ENCODE results near the gene C16orf54. TPM values are rescaled to one million over a fixed set of nuclear protein-coding genes. Genes with fewer than 3 reads are reported as not detected.
"Not testable (repeated sequence)": the region's sequence is repeated elsewhere in the genome, so short reads cannot be mapped to it uniquely, and the experiment has no call there.

Gene C16orf54
- total RNA-seq, 1 experiment from 2014 or later = 0.15 TPM

DNA sequence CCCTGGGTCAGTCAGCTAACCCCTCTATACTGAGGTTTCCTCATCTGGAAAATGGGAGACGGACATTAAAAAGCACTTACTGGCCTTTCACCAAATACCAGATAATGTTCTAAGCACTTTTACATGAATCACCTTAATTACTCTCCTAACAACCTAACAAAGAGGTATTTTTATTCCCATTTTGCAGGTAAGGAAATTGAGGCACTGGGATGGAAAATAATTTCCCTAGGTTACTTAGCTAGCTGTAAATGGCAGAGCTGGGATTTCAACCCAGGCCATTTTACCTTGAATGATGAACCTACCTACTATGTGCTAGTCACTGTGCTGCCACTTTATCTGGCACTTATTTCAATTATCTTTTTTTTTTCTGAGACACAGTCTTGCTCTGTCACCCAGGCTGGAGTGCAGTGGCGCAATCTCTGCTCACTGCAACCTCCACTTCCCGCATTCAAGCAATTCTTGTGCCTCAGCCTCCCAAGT is 48.5 kb upstream of the C16orf54 start:
- Histone ChIP-seq H3K9me3 (ENCODE audit: control insufficient read depth in 1 of 2, insufficient read depth in 1 of 2, low read depth in 1 of 2, low read length in 2 of 2) (no peaks in the 10 kb centered on the region), H3K9me2 (ENCODE audit: insufficient read depth) (no peaks in the 10 kb centered on the region), H3K27me3 (ENCODE audit: insufficient read depth, low read length) (no peaks in the 10 kb centered on the region), H3K27ac (ENCODE audit: low read depth, low read length) (no peak overlapping the region), H3K36me3 (ENCODE audit: control insufficient read depth in 1 of 2, insufficient read depth in 2 of 2, low read length in 2 of 2) (peaks cover 25 to 37% of the 10 kb centered on the region in 2 experiments), H3K4me3 (replicated peaks in 1 of 2; ENCODE audit: low read depth in 1 of 2, low read length in 2 of 2) (no peak overlapping the region), H4K20me1 (ENCODE audit: insufficient read depth) (peaks cover 3% of the 10 kb centered on the region; the same call in 1 of the 2 replicates), H3K4me1 (ENCODE audit: control insufficient read depth in 1 of 2, insufficient read depth in 2 of 2, low read length in 2 of 2) (peaks cover 13 to 19% of the 10 kb centered on the region in 2 experiments), H3K9ac (ENCODE audit: low read length) (no peak overlapping the region), H3K79me2 (ENCODE audit: insufficient read depth, low read length) (peaks cover 76% of the 10 kb centered on the region), H3K4me2 (ENCODE audit: low read length) (no peak overlapping the region), H2AFZ (ENCODE audit: low read depth, low read length, poor library complexity, severe bottlenecking) (no peak overlapping the region)
- no TSS peak for BruUV-seq (replicated peaks)
- intact Hi-C loops (cut with micrococcal nuclease) = no loop called here
- TF ChIP-seq YY1 (IDR thresholded peaks at IDR 0.05; ENCODE audit: extremely low read depth, insufficient replicate concordance, low read depth, low read length) (no peak), CEBPB (IDR thresholded peaks at IDR 0.05; ENCODE audit: low read depth) (no peak), RAD21 (IDR thresholded peaks at IDR 0.05; ENCODE audit: low read depth) (no peak), SRF (IDR thresholded peaks at IDR 0.05; ENCODE audit: low read depth) (no peak), EZH2 (IDR thresholded peaks at IDR 0.05) (no peak), CBX3 (IDR thresholded peaks at IDR 0.05; ENCODE audit: low read depth) (no peak), ELF1 (IDR thresholded peaks at IDR 0.05; ENCODE audit: borderline replicate concordance, low read depth) (no peak), ZNF274 (IDR thresholded peaks at IDR 0.05; ENCODE audit: low read depth, low read length) (no peak), EGR1 (IDR thresholded peaks at IDR 0.05; ENCODE audit: low read depth) (no peak), EZH2phosphoT487 (IDR thresholded peaks at IDR 0.05; ENCODE audit: borderline replicate concordance) (no peak), POLR2AphosphoS5 (IDR thresholded peaks at IDR 0.05; ENCODE audit: low read depth, low read length) (no peak), TCF7L2 (IDR thresholded peaks at IDR 0.05; ENCODE audit: borderline replicate concordance, extremely low read depth, insufficient read depth, insufficient read length) (no peak)
- TF ChIP-seq, protein P1, sequence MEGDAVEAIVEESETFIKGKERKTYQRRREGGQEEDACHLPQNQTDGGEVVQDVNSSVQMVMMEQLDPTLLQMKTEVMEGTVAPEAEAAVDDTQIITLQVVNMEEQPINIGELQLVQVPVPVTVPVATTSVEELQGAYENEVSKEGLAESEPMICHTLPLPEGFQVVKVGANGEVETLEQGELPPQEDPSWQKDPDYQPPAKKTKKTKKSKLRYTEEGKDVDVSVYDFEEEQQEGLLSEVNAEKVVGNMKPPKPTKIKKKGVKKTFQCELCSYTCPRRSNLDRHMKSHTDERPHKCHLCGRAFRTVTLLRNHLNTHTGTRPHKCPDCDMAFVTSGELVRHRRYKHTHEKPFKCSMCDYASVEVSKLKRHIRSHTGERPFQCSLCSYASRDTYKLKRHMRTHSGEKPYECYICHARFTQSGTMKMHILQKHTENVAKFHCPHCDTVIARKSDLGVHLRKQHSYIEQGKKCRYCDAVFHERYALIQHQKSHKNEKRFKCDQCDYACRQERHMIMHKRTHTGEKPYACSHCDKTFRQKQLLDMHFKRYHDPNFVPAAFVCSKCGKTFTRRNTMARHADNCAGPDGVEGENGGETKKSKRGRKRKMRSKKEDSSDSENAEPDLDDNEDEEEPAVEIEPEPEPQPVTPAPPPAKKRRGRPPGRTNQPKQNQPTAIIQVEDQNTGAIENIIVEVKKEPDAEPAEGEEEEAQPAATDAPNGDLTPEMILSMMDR (IDR thresholded peaks at IDR 0.05 in 2 of 3, conservative IDR thresholded peaks at IDR 0.05 in 1 of 3; ENCODE audit: borderline replicate concordance in 1 of 3, insufficient read depth in 1 of 3, low read depth in 2 of 3, low read length in 2 of 3) = no peak
- TF ChIP-seq, protein P2, sequence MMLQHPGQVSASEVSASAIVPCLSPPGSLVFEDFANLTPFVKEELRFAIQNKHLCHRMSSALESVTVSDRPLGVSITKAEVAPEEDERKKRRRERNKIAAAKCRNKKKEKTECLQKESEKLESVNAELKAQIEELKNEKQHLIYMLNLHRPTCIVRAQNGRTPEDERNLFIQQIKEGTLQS (IDR thresholded peaks at IDR 0.05) = no peak
- RAD21 ChIA-PET (ENCODE audit: low non-redundant PET in 1 of 2, low total read pairs in 2 of 2, uncharacterized antibody in 2 of 2, unreplicated experiment in 2 of 2) = no interaction called here
- DNase-seq (ENCODE audit: low read depth, low spot score) (no peak), ATAC-seq (no peak)
- CTCF ChIA-PET = interaction anchor here (1.0 to 1.4 kb wide), 2 partner anchors 22 to 54 kb away, joined by 3 read pairs; partner anchors contain the start of gene PAGR1
- POLR2A ChIA-PET = no interaction called here

DNA sequence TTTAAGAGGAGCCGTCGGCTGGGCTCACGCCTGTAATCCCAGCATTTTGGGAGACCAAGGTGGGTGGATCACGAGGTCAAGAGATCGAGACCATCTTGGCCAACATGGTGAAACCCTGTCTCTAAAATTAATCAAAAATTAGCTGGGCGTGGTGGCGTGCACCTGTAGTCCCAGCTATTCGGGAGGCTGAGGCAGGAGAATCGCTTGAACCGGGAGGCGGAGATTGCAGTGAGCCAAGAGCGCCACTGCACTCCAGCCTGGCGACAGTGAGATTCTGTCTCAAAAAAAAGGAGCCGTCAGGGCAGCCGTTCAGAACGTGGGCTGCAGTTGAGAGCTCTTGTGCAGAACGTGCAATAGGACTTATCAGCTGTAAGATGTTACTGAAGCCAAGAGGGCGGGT is 47.4 kb upstream of the C16orf54 start:
- Histone ChIP-seq H3K36me3 (ENCODE audit: control insufficient read depth in 1 of 2, insufficient read depth in 2 of 2, low read length in 2 of 2) (peaks cover 15 to 26% of the 10 kb centered on the region in 2 experiments), H3K4me1 (ENCODE audit: control insufficient read depth in 1 of 2, insufficient read depth in 2 of 2, low read length in 2 of 2) (peaks cover 13 to 21% of the 10 kb centered on the region in 2 experiments), H3K79me2 (ENCODE audit: insufficient read depth, low read length) (peaks cover 76% of the 10 kb centered on the region)
- ATAC-seq; DNase-seq (ENCODE audit: low read depth, low spot score); H3K27me3 ChIP-seq (ENCODE audit: insufficient read depth, low read length); BruUV-seq (replicated peaks); H3K9me3 ChIP-seq (ENCODE audit: control insufficient read depth in 1 of 2, insufficient read depth in 1 of 2, low read depth in 1 of 2, low read length in 2 of 2); H3K27ac ChIP-seq (ENCODE audit: low read depth, low read length); H4K20me1 ChIP-seq (ENCODE audit: insufficient read depth); POLR2A ChIA-PET; RAD21 ChIA-PET (ENCODE audit: low non-redundant PET in 1 of 2, low total read pairs in 2 of 2, uncharacterized antibody in 2 of 2, unreplicated experiment in 2 of 2); intact Hi-C loops (cut with micrococcal nuclease); H3K9ac ChIP-seq (ENCODE audit: low read length); H3K9me2 ChIP-seq (ENCODE audit: insufficient read depth); H3K4me2 ChIP-seq (ENCODE audit: low read length); H2AFZ ChIP-seq (ENCODE audit: low read depth, low read length, poor library complexity, severe bottlenecking); H3K4me3 ChIP-seq (replicated peaks in 1 of 2; ENCODE audit: low read depth in 1 of 2, low read length in 2 of 2): not testable (repeated sequence)
- CTCF ChIA-PET = interaction anchor here (1.0 kb wide), 1 partner anchor 23 kb away, joined by 3 read pairs; the partner anchor contains the start of gene PAGR1
